Stimulated activated CD4-positive, alpha-beta T cell treated with anti-CD3 and anti-CD28 coated beads, Interleukin-15, amount 100 ng/mL, for 1 hour (primary cell): ENCODE results near the gene LSMEM2.
A peak's percentile ranks its signal among the peaks of the same experiment; 100 is the strongest.
"Not testable (repeated sequence)": the region's sequence is repeated elsewhere in the genome, so short reads cannot be mapped to it uniquely, and the experiment has no call there.

Source experiments
- DNase-seq, 2 donors: peaks; one replicate each; pipeline ENCODE4 v3.0.0-alpha.2; 2020; ENCODE audit warnings: low read depth in 1 of 2, low spot score in 1 of 2

Gene LSMEM2

DNA sequence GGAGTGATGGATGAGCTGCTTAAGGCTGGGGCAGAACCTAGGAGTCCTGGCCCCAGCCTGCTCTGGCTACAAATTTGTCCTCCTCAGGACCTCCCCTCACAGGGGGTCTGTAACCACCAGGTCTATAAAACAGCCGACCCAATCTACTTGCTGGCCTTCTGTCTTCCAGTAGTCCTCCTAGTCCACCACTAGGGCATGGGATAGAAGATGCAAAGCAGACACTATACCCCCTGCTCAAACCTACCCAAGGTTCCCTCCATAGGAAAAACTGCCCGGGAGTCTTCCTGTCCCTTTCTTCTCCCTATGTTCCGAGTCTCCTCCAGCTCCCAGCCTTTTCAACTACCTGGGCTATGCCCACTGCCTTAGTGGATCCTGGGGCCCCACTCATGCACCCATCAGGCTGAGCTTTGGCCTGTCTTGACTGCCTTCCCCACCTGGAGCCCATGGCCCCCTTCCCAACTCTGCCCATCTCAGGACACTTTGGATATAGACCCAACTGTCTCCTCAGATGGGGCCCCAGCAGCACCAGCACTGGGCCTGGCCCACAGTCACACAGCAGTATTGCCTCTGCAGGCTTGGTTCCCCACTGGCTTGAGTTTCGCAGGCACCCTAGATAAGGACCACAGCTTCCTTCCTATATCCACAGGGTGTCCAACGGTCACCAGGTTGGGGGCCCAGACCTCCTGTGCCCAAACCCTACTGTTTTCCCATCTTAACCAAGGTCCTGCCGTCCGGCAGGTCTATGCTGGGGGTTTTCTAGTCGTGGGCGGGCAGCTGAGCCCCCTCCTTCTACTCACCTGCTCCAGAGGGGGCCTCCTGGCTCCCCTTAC, 19.2 kb downstream of the LSMEM2 start:
- DNase-seq, result no peak

DNA sequence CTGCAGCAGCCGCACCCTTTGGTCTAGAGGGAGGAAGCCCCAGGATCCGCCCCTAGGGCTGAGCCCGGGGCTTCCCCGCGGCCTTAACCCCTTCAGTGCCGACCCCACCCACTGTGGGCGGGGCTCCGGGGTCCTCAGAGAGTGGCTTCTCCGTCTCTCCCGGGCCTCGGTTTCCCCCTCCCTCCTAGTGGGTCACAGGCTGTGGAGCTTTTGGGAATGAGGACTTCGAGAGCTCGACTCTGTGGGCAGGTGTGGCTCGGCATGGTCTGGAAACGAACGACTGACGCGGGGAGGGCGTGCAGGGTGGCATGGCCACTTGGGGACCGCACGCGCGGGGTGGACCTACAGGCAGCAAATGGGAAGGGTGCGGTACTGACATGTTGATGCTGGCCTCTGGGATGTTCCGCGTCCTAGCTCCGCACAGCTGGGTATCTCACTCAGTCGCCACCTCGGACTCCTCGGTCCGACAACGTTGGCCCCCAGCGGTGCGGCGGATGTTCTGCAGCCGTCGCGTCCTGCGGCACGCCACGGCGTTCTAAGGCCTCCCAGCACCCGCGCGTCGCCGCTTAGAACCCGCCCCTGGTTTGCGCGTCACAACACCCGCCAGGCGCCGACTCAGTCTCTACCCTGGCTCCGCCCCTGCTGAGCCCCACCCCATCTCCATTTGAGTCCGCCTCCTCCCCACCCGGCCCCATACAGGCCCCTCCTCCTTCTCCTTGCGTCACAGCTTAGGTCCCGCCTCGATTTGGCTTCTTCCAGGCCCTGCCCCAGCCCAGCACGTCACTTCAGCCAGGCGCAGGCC, 20.1 kb downstream of the LSMEM2 start, which contains the start of the genes HYAL3 and NAA80:
TSS of gene HYAL3 (minus strand) at position 570 of the 802 bp plus-strand sequence. CDS start 3,803 bp downstream, outside the sequence.
TSS of gene NAA80 (minus strand) at position 570 of the 802 bp plus-strand sequence. CDS start 1,942 bp downstream, outside the sequence.
- DNase-seq, result peak; percentile 98 to 99

DNA sequence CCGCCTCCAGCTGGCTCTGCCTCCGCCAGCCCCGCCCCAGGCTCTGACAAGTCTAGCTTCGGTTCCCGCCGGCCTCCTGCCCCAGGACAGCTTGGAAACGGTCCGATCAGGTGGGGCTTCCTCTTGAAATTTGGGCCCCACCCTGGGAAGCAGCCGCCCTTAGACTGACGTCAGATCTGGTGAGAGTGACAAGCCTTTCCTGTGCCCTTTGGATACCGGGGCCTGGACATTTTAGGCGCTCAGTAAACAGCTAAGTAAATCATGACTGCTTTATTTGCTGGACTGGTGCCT, 20.7 kb downstream of the LSMEM2 start:
- DNase-seq, result no peak

DNA sequence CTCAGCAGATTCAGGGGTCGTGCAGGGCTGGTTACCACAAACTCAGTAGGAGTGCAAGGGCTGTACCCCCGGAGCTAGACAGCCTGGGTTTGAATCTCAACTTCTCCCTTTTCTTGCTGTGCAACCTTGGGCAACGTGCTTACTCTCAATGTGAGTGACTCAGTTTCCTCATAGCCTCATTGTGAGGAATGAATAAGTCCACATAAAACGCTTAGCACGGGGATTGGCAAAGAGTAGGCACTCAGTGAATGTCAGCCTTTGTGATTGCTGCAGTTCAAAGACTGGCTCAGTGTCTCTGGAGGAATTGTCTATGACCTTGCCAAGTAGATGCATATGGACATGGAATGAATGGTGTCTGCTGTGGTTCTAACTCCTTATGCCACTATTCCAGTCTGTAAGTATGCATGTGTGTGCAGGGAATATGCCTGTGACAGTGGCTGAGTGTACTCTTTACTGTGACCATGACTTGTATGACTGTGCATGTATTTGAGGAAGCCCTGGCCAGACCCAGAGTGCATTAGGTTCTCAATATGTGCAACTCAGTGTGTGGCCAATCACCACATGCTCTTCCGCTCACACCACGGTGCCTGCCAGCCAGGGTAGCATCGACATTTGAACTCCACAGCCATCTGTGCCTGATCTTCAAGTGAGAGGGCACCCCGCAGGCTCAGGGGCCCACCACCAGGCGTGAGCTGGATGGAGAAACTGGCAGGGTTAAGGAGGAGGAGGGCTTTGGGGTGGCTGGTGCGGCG, 21.2 kb downstream of the LSMEM2 start:
- no peak for DNase-seq

DNA sequence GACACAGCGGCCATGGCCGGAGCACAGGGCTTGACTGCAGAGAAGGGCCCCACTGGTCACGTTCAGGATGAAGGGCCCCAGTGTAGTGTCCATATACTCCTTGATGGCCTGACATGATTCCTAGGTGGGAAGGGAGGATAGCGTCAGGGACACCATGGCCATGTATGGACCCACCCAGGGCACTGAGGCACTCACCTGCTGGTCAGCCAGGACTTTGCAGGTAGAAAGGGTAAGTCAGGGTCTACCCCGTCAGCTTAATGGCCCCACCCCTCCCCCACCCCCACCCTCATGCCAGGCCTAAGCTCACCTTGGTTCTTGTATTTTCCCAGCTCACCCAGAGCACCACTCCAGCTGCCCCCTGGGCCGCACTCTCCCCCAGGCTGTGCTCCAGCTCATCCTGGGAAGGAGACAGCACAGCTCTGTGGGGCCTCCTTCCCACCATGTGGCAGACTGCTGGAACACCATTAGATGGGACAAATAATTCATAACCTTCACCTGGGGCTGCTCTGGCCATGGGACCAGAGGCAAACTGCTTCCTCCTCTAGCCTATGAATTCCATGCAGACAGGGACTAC, 21.9 kb downstream of the LSMEM2 start:
- DNase-seq, result no peak

DNA sequence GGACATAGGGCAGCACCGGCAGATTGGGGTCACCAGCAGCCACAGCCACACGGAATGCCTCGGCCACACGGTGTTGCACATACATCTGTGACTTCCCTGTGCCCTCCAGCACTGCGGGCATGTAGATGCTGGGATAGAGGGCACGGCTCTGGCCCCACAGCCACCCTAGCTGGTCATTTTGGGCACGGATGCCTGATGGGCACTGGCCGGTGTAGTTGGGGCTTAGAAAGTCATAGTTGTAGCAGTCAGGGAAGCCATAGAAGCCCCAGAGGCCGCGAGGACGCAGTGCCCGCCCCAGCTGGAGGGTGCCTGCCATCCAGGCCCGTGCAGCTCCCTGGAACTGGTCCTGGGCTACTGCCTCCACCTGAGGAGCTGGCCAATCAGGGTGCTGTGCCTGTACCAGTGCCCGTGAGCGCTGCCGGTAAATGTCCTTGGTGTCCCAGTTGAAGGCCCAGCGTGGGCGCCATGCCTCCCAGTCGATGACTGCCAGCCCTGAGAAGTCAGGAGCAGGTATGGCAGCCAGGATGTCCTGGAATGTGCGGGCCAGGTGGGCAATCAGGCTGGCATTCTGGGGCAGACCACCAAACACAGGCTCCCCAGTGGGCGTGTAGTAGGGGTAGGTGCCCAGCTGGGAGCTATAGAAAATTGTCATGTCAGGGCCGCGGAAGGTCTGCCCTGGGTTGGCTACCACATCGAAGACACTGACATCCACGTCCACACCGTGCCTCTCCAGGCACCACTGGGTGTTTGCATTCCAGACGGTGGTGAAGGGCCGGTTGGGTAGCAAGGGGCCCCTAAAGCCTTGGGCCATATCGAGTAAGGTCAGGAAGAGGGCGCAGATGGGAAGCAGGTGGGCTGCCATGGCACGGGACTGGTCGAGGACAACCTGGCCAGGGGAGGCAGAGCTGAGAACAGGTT, 23.5 kb downstream of the LSMEM2 start:
- no peak for DNase-seq

DNA sequence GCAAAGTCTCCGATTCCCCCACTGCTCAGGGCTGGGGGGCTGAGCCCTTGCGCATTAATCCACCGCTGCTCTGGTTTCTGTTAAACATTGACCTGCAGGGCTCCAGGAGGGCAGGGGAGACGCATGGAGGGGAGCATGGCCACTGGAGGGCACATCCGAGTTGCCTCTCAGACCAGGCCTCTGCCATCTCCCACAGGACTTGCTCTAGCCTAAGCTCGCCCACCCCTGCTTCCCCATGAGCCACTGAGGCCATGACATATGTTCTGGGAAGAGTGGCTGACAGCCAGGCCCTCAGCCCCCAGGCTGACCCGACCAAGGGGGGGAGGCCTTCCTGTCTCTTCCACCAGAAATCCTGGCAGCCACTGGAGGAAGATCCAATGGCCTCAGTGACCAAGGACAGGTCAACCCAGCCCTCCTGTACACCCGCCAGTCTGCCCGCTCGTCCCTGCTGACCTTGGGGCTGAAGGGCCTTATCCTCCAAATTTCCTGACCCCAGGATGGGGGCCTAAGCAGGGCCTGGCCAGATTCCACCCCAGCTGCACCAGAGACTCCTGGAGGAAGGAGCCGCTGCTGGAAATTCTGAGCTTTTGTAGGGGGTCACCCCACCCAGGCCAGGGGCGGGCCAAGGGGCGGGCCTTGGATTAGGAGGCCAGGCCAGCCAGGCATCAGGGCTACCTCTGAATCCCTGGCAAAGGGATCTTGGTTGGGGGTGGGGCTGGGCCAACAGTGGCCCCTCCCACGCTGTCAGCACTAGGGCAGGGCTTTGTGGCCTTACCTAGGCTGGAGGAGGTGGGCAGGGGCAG, 24.3 kb downstream of the LSMEM2 start, which contains the start of gene HYAL1:
TSS of gene HYAL1 (minus strand) at position 562 of the 803 bp plus-strand sequence. CDS start 618 bp downstream, outside the sequence.
- no peak for DNase-seq

DNA sequence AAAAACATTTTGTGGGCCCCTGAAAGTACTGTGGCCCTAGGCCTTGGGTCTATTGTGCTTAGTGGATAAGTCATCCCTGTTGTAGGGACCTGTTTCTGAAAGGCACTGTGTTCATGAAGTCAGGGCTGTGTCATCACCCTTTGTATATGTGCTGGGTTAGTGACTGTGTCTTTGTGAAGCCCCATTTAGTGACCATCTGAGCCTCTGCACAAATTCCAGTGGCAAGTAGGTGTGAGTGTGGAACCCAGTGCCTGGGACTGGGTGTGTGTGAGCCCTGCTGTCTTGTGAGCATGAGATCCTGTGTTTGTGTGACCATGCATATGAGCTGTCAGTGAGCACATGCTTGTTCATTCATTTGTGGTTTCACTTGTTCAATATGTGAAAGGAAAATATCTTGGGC, 25.7 kb downstream of the LSMEM2 start:
- no peak for DNase-seq

DNA sequence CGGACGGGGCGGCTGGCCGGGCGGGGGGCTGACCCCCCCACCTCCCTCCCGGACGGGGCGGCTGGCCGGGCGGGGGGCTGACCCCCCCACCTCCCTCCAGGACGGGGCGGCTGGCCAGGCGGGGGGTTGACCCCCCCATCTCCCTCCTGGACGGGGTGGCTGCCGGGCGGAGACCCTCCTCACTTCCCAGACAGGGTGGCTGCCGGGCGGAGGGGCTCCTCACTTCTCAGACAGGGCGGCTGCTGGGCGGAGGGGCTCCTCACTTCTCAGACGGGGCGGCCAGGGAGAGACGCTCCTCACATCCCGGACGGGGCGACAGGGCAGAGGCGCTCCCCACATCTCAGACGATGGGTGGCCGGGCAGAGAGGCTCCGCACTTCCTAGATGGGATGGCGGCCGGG, 33.2 kb downstream of the LSMEM2 start:
- DNase-seq, result not testable (repeated sequence)

DNA sequence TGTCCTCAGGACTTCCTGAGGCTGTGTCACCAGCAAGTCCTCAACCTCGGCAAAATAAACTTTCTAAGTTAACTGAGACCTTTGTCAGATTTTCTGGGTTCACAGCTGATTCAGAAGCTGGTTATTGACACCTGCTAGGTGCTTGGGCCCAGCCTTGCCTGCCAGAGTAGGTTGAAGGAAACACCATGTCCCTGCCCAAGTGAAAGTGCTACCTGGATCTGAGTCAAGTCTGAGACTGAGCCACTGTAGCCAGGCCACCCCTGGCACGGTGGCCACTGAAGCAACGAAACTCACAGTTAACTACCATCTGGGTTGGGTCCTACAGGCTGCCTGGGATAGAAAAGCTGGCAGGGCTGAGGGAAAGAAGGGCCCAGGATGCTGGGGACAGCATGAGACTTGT, 35.5 kb downstream of the LSMEM2 start:
- DNase-seq, result no peak

DNA sequence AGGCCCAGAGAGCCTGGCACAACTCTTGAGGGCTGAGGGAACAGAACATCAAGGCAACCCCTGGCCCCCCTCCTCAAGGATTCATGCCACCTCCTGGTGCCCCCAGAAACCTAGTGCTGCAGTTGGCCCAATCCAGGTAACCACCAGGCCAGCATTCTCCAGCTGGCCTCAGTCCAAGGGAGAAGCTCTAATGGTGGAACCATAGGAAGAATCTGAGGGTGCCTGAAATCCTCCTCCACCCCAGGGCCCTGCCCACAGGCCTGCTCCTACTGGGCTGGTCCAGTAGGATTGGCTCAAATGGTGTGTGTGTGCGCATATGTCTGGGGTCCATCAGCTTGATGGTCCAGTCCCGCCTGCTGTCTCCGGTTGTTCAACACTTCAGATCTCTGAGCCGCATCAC, 35.9 kb downstream of the LSMEM2 start:
- no peak for DNase-seq

DNA sequence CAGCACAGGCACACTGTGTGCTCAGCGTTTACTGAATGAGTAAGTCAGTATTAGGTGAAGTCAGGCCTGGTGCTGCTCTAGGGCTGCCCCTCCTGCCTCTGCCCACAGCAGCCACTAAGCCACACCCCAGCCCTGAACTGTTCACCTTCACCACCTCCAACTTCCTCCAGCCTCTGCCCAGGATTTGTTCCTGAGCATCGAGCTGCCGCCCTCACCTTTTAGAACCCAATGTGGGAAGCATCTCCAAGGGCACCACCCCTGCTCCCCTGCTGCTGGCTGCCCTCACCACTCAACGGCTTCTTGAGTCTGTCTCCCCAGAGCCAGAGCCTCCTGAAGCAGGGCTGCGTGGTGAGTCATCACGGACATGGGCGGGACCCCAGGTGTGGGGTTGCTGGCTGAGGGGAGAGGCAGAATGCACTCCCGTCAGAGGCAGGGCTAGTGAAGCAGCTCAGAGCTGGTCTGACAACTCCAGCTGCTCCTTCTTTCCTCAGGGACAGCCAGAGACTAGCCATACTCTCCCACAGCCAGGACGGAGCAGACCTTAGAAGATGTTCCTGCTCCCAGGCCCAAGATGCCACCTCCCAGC, 37.9 kb downstream of the LSMEM2 start:
- DNase-seq, result peak; percentile 36 to 49

DNA sequence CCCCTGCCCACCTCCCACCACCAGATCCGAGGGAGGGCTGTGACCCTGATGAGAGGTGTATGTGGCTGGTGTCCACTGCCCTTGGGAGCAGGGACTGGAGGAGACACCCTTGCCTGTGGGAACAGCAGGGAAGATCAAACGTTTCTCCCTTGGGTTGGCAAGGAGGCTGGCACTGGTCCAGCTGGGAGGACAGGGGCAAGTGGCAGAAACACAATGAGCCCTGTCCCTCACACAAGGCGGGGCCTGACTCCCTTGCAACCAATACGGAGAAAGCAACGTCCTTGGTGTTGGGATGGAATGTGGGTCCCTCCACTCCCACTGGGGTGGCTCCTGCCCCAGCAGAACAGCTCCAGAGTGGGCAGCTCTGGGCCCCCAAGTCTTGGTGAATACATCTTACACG, 38.4 kb downstream of the LSMEM2 start:
- DNase-seq, result no peak

DNA sequence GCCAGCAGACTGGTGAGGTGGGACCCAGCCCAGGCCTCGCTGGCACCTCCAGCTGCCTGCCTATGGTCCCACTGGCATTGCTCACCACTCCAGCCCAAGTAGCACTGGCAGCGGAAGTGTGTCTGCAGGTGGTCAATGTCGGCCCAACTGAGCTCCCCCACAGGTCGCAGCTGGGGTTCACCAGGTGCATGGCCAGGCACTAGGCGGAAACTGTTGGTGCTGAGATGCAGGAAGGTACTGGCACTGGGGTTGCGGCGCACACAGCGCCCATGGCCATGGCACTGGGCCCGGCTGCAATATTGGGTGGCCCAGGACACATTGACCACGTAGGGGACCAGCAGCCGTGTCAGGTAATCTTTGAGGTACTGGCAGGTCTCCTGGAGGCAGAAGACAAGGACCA, 39.3 kb downstream of the LSMEM2 start:
- no peak for DNase-seq

DNA sequence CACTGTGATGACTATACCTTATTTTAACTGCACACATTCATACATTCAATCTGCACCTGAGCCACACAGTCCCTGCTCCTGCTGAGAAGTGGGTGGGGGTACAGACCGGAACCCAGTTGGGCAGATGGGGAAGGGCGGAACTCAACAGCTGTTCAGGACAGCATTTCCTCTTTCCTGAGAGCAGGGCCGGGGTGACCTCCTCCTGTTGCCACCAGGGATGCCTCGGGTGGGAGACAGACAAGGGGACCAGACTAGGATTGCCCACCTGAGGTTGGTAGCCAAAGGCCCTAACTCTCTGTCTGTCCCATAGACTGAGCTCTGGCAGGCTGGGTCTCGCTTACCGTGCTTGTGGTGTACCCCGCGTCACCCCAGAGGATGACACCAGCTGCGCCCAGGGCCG, 39.7 kb downstream of the LSMEM2 start:
- no peak for DNase-seq

DNA sequence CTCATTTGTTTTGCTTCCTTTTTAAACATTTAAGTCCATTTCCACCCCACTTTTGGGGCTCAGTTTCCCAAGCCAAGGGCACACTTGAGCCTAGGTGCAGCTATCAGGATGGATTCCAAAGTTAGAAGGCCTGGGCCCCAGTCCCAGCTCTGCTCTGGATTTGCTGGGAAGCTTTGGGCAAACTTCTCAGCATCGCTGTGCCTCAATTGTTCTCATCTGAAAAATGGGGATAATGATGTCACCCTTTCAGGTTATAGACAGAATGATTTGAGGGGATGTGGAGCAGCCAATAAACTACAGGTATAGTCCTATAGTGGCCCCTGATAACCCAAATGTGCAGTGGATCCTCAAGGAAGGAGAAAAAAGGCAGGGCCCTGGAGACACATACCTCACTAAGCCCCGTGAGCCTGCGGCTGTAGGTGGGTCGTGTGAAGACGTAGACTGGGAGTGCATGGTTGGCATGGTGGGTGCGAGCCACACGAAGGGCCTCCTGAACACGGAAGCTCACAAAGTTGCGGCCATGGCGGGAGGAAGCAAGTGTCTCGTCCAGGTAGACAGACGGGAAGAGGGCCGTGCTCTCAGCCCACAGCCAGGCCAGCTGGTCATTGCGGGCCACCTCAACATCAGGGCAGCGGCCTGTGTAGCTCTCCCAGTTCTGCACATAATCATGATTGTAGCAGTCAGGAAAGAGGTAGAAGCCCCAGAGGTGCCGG, 40.5 kb downstream of the LSMEM2 start:
- no peak for DNase-seq

DNA sequence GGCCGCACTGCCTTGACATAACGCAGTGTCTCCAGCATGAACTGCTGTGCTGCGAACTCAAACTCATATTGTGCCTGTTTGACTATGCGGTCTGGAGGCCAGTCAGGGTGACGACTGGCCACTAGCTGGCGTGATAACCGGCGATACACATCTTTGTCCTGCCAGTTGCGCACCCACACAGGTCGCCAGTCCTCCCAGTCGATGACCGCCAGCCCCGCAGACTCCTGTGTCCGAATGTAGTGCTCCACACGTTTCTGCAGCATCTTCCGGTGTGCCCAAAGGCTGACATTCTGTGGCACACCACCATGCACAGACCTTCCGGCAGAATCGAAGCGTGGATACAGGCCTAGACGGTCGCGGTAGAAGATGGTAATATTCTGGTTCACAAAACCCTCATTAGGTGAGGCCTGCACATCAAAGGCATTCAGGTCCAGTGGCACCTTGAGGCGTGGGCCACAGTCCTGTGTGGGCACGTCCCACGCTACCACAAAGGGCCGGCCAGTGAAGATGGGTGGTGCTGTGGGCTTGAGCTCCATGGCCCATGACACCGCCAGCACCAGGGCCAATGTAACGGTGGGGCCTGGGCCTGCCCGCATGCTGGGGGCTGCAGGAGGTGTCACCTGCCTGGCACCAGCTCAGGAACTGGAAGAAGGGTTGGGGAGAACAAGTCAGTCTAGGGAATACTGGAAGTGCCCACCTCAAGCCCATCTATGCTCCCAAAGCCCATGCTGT, 41.2 kb downstream of the LSMEM2 start:
- no peak for DNase-seq
